Activated T-helper 9 cell treated with anti-CD3 and anti-CD28 coated beads, Interleukin-2, amount 50 U/mL, for 16 hours (primary cell): Measurements from ENCODE around the gene SUB1.
"Not testable (repeated sequence)": the region's sequence is repeated elsewhere in the genome, so short reads cannot be mapped to it uniquely, and the experiment has no call there.

Experiments
- DNase-seq: peaks from one replicate; pipeline ENCODE4 v3.0.0-alpha.2; 2020; ENCODE audit warnings: low read depth

SUB1 gene

DNA sequence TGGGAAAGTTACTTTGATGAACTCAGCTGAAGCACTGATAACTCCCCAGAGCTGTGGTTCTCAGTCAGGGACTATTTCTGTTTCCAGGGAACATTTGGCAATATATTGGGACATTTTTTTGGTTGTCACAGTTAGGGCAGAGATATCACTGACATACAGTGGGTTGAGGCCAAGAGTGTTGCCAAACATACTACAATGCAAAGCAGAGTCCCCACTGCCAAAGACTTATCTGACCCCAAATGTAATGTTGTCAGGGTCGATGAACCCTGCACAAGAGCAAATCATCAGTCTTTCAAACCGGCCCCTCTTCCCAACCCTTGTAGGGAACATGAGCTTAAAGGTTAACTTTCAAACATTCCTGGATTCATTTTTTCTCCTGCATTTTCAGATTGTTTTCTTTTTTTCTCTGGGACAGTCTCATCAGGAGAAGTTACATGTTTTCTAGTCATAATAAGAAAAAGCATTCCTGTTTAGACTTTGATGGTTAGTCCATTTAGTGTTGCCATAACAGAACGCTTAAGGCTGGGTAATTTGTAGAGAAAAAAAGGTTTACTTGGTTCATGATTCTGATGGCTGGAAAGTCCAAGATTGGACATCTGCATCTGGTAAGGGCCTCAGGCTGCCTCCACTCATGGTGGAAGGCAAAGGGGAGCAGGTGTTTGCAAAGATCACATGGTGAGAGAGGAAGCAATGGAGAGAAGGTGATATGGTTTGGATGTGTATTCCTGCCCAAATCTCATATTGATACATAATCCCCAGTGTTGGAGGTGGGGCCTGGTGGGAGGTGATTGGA, 18.8 kb upstream of the SUB1 start:
- DNase-seq: no peak

DNA sequence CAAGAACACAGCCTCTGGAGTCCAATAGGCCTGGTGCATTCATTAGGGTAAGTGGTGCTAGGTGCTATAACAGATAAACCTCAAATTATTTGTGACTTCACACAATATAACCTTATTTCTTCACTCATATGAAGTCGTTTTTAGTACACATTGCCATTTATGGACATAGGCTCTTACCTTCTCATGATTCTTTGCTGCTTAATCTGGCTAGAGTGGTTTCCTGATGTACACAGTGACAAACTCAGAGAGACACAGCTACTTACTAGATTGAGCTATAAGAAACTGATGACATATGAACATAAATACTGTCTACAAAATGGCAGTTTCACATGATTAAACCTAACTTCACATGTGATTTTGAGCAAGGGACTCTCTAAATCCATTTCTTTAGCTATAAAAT, 14.2 kb upstream of the SUB1 start:
- DNase-seq: no peak

DNA sequence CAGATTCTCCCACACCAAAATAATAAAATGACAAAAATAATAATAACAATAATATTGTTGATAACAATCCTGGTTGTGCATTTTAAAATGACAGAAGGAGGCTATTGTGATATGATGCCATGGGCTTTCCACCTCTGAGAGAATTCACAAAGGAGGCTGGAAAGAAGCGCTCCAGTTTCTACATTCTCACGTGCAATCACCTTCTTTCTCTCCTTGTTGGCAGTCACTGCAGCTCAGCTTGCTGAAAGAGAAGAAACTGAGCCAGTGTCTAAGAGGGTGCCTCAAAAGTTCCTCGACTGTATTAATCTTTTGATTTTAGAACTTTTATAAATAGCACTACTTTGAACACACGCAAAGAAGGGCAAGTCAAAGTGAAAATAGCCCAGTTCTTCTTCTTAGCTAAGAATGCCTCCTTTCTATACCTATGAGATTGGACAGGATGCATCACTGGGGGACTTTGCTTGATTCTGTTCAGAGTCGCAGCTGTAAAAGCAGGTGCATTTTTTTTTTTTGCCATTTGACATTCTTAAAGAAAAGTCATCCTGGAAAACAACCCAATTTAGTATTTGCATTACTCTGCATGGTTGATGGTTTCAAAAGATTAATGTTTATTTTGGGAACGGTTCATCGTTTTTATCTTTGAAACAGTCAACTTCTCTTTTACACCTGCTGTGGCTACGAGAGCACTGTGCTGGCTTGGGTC, 12.4 kb upstream of the SUB1 start:
- no peak for DNase-seq

DNA sequence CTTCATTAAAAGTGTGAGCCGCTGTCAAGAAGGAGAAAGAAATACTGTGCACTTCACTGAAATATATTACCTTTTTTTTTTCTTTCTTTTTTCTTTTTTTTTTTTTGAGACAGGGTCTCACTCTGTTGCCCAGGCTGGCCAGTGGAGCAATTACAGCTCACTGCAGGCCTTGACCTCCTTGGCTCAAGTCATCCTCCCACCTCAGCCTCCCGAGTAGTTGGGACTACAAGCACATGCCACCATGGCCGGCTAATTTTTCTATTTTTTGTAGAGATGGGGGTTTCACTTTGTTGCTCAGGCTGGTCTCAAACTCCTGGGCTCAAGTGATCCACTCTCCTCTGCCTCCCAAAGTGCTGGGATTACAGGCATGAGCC, 11.9 kb upstream of the SUB1 start:
- DNase-seq: not testable (repeated sequence)

DNA sequence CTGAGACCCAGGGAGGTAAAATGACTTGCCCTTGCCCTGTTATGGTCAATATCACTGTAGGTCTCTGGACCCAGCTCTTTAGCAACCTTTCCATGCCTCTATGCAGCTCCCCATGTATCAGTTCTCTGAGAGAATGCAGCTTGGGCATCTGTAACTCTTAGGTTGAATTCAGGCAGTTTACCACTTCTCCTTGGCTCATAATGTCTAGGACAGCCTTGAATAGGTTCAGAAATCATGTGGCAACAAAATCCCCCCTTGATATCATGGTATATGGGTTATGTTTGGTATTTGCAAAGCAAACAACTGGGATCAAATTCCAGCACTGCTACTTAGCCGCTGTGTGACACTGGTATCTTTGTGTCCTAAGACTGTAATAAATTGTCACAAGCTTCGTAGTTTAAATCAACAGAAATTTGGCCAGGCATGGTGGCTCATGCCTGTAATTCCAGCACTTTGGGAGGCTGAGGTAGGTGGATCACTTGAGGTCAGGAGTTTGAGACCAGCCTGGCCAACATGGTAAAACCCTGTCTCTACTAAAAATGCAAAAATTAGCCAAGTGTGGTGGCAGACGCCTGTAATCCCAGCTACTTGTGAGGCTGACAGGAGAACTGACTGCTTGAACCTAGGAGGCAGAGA, 10.7 kb upstream of the SUB1 start:
- no peak for DNase-seq

DNA sequence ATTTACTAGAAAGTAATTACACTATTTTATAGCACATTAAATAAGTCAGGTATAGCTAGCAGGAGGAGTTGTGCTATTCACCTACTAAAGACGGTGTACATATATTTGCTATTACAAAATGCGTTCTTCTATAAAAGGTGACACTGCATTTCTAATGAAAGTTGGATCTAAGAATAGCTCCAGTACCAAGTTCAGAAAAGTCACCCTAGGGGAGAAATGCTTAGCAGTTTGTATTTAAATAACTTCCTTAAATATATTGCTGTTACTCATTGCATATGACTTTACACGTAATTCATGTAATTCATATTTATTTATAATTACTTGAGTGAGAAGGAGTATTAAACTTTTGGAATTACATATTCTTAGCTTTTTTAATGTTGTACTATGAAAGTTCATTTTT, 7.0 kb upstream of the SUB1 start:
- DNase-seq: no peak

DNA sequence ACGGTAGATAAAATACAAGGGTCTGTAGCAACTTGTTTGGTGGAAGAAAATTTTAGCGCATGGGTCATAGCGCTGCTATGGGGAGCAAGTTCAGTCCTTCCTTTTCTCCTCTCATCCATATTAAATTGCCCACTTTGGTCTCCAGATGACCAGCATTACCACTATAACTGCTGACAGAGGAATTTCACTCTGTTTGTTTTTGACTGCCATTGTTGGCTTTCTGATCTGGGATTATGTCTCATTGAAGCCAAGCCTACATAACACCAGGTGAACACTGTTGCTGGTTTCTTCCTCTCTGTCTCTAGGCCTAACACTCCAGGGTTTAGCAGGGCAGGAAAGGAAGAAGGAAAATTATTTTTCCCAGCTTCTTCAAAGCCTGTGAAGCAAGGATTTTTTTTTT, 6.6 kb upstream of the SUB1 start:
- DNase-seq: no peak

DNA sequence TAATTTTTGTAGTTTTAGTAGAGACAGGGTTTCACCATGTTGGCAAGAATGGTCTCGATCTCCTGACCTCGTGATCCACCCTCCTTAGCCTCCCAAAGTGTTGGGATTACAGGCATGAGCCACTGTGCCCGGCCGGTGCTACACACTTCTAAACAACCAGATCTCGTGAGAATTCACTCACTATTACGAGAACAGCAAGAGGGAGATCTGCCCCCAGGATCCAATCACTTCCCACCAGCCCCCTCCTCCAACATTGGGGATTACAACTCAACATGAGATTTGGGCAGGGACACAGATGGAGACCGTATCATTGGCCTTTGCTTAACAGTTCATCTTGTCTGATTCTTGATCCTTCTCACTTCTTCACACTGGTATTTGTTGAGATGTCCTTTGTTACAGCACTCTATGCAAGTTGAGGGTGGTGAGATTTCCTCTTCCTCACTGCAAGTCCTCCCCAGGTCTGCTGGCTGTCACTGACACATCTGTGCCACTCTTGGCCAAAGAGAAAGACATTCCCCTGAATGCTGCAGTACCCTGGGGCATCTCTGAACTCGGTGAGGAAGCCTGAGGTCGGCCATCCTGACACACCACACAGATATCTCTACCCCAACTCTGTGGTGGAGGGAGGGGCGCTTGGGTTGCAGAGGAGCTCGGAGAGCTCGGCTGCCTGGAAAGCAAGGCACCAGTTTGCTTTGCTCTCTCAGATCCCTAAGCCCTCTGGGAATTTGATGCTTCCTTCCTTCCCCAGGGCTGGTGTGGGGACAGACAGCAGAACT, 4.2 kb upstream of the SUB1 start:
- DNase-seq: no peak

DNA sequence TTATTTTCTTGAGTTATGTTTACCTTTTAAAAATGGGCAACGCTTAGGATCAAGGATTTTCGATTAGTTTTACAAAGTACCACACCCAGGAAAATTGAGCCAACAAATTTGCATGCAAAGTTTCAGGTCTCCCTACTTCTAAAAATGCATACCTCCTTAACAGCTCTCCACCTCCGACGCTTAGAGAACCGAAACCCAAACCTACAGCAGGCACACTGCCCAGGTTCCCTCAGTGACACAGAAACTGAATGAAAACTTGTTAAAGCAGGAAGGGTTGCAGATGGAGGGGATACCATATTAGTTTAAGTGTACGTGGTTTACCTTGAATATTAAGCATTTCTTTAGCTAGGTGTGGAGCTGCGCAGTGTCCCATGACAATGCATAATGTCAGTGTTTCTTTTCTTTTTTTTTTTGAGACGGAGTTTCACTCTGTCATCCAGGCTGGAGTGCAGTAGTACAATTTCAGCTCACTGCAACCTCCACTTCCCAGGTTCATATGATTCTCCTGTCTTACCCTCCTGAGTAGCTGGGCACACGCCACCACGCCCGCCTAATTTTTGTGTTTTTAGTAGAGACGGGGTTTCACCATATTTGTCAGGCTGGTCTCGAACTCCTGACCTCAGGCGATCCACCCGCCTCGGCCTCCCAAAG, 1.6 kb upstream of the SUB1 start:
- DNase-seq: no peak

DNA sequence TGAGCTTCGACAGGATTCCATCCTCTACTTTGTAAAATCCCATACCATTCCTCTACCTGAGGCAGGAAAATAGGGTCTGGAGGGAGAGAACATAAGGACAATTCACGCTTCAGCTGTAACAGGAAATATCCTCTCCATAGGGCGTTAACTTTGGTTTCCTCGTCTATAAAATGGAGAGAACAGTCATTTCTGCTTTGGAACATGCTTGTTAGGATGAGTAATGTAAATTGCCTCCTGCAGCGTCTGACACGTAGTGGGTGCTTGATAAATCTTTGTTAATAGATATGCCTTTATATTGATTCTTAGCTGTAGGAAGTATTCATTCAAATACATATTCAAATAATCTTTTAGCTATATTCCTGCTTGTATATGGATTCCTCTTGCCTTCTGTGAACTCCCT, 711 bp upstream of the SUB1 start:
- no peak for DNase-seq

DNA sequence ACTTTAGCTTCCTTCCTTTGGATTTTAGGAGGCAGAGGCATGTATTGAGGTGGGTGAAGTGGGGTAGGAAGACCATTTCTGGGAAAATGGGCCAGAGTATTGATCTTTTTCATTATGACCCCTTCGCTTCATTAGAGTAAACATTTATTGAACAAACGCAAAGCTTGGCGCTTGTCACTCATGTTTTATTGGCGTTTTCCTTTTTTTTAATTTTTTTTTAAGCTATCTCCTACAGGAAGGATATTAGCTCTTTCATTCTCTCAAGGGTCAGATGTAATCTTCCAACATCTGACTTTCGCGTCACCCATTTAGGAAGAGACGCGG, 273 bp upstream of the SUB1 start:
- no peak for DNase-seq

DNA sequence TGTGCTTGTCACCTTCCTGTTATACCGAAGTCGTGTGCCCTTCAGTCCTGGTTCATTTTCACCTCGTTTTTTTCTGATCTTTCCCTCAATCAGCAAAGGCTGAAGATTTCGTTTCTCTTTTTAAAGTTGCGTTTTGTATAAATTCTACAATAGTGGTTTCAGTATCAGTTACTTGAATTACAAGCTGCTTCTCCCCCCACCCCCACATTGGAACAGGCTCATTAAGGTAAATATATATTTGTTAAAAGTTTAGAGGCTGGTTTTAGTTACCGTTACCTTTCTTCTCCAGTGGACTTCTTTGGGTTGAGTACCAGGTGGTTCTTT, 881 bp downstream of the SUB1 start:
- DNase-seq: no peak

DNA sequence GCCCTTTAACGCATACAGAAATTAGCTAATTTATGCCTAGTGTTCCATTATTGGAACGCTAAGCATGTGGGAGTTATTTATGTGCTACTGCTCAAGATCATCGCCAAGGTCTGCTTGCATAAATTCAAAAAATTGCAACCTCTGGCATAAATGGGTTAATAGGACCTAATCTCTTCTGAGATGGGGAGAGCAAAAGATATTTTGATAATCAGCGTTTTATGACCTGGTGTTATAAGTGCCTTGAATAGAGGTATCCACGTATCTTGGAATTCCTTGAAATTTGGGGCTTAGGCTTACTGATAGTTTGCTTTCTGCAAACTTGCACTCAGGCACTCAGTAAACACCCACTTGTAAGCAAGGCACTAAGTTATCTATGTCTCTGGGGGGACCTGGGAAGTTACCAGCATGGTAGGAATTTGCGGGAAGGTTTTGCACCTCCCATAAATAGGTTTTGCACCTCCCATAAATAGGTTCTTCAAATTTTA, 1.8 kb downstream of the SUB1 start:
- no peak for DNase-seq

DNA sequence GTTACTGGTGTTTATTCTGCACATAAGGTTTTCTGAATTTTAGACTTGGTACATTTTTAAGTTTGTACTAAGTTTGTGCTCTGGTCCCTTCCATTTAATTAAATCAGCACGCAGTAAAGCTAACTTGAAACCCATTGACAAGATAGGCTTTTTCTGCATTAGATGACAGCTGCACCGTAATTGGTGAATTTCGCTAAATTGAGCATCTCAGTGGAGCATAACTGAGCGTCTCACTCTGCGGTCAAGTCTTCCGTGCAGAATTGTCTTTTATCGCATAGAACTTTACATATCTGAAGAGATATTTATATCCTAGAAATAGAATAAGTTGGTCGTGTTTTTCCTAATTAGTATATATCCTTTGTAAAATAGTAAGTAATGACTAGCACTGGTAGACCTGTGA, 4.1 kb downstream of the SUB1 start:
- DNase-seq: no peak

DNA sequence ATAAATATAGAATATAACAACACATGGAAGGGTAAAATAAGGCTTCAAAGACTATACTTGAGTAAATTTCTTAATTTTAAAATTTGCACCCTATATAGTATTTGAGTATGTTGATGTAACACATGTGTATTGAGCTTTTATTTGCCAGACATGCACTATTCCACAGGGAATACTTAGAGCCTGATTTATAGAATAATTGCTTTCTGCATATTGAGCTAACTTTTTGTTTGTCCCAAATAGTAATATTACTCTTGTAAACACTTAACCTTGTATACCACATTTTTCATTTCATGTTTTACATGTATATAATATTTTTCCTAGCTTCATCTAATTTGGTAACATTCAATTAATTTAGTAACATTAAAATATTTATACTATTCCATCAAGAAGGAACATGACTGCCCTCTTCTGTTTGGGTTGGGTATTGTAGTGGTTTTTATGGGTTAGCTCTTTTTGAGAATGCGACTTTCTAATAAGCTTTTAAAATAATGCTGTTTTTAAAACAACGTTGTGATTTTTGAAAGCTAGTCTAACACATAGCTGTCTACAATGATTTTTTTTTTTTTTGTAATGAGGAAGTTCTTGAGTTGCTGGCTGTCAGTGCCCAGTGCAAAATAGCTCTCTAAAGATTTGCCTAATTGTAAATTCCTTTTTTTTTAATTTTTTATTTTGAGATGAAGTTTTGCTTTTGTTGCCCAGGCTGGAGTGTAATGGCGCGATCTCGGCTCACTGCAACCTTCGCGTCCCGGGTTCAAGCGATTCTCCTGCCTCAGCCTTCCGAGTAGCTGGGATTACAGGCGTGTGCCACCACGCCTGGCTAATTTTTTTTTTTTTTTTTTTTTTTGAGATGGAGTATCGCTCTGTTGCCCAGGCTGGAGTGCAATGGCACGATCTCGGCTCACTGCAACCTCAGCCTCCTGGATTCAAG, 4.8 kb downstream of the SUB1 start:
- DNase-seq: no peak

DNA sequence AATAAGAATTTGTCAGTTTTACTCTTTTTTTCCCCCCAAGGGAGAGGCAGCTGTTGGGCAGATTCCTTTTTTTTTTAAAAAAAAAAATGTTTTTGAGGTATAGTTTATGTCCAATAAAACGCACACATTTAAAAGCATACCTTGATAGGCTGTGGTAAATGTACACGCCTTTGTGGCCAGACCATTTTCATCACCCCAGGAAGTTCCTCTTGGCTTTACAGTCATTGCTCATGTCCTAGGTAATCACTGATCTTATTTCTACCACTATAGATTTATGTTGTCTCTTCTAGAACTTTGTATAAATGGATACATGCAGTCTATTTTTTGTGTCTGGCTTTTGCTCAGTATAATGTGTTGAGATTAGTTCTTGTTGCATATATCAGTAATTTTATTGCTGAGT, 9.8 kb downstream of the SUB1 start:
- no peak for DNase-seq

DNA sequence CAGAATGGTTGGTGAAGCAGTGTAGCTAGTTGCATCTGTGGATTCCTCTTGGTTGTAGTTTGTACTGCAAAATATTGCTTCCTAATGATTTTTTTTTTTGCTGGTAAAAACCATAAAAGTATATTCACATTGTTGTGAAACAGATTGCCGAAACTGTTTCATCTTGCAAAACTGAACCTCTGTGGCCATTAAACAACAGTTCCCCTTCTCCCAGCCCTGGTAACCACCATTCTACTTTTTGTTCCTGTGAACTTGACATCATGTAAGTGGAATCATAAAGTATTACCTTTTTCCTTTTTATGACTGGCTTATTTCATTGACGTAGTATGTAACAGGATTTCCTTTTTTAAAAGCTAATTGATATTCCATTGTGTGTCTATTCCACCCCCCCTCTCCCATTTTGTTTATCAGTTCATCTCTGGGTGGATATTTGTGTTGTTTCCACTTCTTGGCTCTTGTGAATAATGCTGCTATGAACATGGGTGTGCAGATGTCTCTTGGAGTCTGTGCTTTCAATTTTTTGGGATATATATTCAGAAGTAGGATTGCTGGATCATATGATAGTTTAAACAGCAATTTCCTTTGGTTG, 11.8 kb downstream of the SUB1 start:
- no peak for DNase-seq

DNA sequence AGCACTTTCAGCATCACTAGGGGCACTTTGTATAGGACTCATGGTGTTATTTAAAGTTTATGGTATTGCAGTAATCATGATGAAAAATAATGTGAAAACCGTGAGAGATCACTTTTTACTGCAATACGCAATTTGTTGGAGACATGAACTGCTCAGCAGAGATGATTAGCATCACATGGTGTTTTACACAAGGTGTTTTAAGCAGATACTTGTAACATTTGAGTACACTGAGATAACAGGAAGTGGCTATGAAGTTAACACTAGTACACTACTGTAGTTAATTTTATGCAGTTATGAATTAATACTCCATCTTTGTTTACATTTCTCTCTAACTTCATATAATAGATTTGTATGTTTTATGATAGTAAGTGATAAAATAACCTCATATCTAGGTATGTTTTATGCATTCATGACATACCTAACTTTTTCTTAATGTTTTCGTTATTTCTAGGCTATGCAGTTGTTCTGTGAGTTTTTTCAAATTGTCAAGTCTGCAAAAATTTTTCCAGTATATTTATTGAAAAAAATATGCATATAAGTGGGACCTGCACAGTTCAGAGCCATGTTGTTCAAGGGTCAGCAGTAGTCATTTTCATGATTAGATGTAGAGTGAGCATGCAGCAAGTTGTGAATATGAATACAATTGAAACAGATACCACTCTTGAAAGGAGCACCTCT, 13.0 kb downstream of the SUB1 start:
- no peak for DNase-seq

DNA sequence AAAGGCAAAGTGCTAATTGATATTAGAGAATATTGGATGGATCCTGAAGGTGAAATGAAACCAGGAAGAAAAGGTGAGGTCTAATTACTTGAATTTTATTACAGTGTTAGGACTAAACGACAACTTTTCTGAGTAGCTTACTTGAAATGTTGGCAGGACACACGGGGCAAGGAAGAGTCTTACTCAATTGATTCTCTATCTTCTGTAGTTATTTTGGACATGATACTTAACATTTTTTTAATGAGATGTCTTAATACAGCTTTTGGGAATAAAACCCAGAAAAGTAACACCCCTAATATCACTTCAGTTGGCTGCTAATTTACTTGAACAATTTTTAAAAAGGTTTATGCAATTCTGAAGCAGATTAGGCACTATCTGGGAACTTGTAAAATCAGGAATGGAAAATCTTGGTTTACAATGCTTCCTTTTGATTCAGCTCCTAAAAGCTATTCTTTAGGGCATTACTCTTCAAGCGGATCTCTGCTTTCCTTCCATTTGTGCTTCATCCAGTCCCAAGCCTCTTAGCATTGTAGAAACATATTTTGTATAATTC, 13.7 kb downstream of the SUB1 start:
- no peak for DNase-seq

DNA sequence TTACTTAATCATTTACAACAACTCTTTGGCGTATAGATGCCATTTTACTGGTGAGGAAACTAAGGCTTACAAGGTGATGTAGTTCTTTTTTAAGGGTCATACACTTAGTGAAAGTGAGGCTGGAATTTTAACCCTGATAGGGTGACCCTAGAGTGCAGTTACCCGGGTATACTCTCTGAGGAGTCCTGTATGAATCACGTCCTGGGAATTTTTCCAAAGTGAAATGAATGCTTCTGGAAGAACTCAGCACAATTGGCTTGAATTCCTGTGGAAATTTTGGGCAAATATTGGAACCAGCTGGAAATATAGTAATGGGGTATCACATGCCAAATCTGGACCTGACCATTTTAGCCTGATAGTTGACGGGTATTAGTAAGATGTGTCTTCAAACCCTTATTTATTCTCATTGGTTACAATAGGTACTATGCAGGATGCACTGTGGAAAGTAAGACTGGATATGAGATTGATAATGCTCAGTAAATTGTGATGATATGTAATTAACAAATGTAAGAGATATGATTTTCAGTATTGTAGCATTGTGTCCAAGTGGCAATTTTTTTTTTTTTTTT, 14.8 kb downstream of the SUB1 start:
- DNase-seq: no peak
